Measurements from ENCODE around the gene SLC2A4.
A peak's percentile ranks its signal among the peaks of the same experiment; 100 is the strongest.

SLC2A4 gene

DNA sequence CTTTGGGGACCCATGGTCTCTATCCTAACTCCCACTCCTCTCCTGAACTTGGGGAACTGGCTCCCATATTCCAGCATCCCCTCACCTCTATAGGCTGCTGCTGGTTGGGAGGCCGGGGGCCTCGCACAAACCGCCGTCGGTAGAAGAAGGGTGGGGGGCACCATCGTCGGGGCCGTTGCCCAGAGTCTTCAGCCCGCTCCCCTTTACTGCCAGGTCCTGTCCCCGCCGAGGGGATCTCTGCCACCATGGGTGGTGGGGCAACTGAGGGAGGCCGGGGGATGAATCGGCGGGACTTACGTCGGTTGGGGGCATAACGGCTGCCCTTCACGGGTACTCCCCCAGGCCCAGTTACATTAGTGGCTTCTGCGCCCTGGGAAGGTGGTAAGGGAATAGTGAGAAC lies 8.6 kb downstream of the SLC2A4 start:
- H3K4me1 ChIP-seq (ENCODE audit: insufficient read depth, insufficient read length), result peaks cover 9% of the 10 kb centered on the region
- H3K27me3 ChIP-seq (ENCODE audit: insufficient read depth, insufficient read length), result no peaks in the 10 kb centered on the region
- no peak overlapping the region for H3K4me3 ChIP-seq (ENCODE audit: insufficient read length, low read depth)
- TF ChIP-seq SUZ12 (IDR thresholded peaks at IDR 0.05; ENCODE audit: extremely low read depth, insufficient read depth, insufficient read length) (no peak), YY1 (IDR thresholded peaks at IDR 0.05; ENCODE audit: insufficient read depth, insufficient read length) (no peak), ZNF274 (IDR thresholded peaks at IDR 0.05; ENCODE audit: low read depth, low read length) (no peak)
- DNase-seq (ENCODE audit: low read depth, low spot score), result no peak
- H3K9ac ChIP-seq (ENCODE audit: insufficient read length, low read depth), result no peak overlapping the region
- H3K9me3 ChIP-seq (ENCODE audit: insufficient read depth, low read length), result no peaks in the 10 kb centered on the region
- H3K36me3 ChIP-seq (ENCODE audit: insufficient read depth, insufficient read length, low read length), result no peaks in the 10 kb centered on the region

DNA sequence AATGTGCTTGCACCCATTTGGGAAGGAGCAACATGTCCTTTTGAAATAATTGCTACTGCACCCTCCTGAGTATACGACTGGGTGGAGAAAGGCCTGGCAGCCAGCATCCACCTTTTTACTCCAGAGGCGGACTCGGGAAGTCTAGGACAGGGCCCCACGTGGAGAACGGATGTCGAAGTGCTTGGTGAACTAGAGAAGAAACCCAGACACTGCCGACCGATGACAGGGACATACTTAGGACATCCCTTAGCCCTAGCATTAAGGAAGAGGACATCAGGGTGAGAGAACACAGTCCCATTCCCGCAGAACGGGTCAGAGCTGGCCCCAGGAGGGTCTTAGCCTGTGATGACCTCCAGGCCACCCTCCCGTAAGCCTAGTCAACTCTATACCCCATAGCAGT lies 9.2 kb downstream of the SLC2A4 start:
- Histone ChIP-seq H3K4me3 (ENCODE audit: insufficient read length, low read depth) (no peak overlapping the region), H3K9ac (ENCODE audit: insufficient read length, low read depth) (no peak overlapping the region), H3K27me3 (ENCODE audit: insufficient read depth, insufficient read length) (peaks cover 2% of the 10 kb centered on the region), H3K9me3 (ENCODE audit: insufficient read depth, low read length) (no peaks in the 10 kb centered on the region; the same call in 1 of the 2 replicates), H3K36me3 (ENCODE audit: insufficient read depth, insufficient read length, low read length) (no peaks in the 10 kb centered on the region), H3K4me1 (ENCODE audit: insufficient read depth, insufficient read length) (peaks cover 9% of the 10 kb centered on the region)
- TF ChIP-seq SUZ12 (IDR thresholded peaks at IDR 0.05; ENCODE audit: extremely low read depth, insufficient read depth, insufficient read length), result no peak
- no peak for TF ChIP-seq YY1 (IDR thresholded peaks at IDR 0.05; ENCODE audit: insufficient read depth, insufficient read length)
- no peak for TF ChIP-seq ZNF274 (IDR thresholded peaks at IDR 0.05; ENCODE audit: low read depth, low read length)
- DNase-seq (ENCODE audit: low read depth, low spot score), result no peak

DNA sequence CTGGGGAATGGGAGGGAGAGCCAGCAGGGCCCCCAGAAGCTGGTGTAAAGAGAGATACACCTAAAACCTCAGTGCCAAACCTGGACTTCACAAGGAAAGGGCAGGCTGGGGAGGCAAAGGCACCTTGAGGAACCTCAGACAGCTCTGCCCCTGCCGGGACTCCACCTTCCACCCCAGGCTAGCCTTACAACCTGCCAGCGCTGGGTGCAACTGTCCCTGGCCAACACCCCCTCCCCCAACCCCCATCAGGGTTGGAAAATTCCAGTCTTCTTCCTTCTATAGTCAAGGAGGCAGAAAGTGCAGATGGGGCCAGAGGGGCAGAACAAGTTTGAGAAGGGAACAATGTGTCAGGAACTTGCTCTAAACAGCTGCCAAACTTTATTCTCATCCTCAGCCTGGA lies 10.7 kb downstream of the SLC2A4 start:
- Histone ChIP-seq H3K9me3 (ENCODE audit: insufficient read depth, low read length) (no peaks in the 10 kb centered on the region; the same call in 1 of the 2 replicates), H3K9ac (ENCODE audit: insufficient read length, low read depth) (no peak overlapping the region), H3K27me3 (ENCODE audit: insufficient read depth, insufficient read length) (peaks cover 12% of the 10 kb centered on the region), H3K36me3 (ENCODE audit: insufficient read depth, insufficient read length, low read length) (no peaks in the 10 kb centered on the region), H3K4me1 (ENCODE audit: insufficient read depth, insufficient read length) (peaks cover 9% of the 10 kb centered on the region), H3K4me3 (ENCODE audit: insufficient read length, low read depth) (no peak overlapping the region)
- DNase-seq (ENCODE audit: low read depth, low spot score), result no peak
- no peak for TF ChIP-seq YY1 (IDR thresholded peaks at IDR 0.05; ENCODE audit: insufficient read depth, insufficient read length)
- TF ChIP-seq SUZ12 (IDR thresholded peaks at IDR 0.05; ENCODE audit: extremely low read depth, insufficient read depth, insufficient read length), result no peak
- TF ChIP-seq ZNF274 (IDR thresholded peaks at IDR 0.05; ENCODE audit: low read depth, low read length), result no peak

DNA sequence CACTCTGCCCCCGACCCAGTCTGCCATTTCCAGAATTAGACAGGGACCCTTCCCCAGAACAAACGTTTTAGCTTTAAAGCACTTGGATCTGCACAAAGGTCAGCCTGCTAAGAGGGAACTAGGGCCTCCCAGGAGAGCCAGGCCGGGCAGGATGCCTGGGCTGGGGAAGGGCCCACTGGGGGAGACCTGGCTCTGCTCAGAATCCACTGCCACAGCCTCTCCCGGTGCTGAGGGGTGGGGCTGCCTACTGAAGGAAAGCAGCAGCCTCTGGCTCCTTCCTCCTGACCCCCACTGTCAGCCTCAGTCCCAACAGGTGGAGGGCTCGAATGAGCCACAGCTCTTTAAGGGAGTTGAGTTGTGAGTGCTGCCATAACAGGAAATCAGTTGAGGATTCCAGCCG lies 11.2 kb downstream of the SLC2A4 start:
- Histone ChIP-seq H3K9ac (ENCODE audit: insufficient read length, low read depth) (no peak overlapping the region), H3K4me3 (ENCODE audit: insufficient read length, low read depth) (no peak overlapping the region), H3K36me3 (ENCODE audit: insufficient read depth, insufficient read length, low read length) (no peaks in the 10 kb centered on the region), H3K27me3 (ENCODE audit: insufficient read depth, insufficient read length) (peaks cover 12% of the 10 kb centered on the region), H3K4me1 (ENCODE audit: insufficient read depth, insufficient read length) (peaks cover 9% of the 10 kb centered on the region), H3K9me3 (ENCODE audit: insufficient read depth, low read length) (no peaks in the 10 kb centered on the region; the same call in 1 of the 2 replicates)
- no peak for DNase-seq (ENCODE audit: low read depth, low spot score)
- TF ChIP-seq YY1 (IDR thresholded peaks at IDR 0.05; ENCODE audit: insufficient read depth, insufficient read length) (no peak), ZNF274 (IDR thresholded peaks at IDR 0.05; ENCODE audit: low read depth, low read length) (no peak), SUZ12 (IDR thresholded peaks at IDR 0.05; ENCODE audit: extremely low read depth, insufficient read depth, insufficient read length) (no peak)

DNA sequence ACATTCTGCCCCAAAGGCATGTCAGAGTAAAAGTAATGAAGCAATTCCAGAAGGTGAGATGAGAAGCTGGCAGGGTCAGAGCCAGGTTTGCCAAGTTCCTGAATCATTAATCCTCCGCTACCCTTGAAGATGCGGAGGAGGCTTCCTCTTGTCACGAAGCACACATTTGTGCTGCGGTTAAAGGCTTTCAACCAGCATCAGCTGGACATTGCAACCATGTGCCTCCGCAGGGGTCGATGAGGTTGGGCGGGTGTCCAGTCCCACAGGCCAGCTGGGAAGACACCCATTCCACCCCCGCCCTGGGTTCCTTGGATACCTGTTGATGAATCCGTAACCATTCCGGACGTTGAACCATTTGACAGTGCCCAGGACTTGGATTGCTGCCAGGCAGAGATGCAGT lies 11.6 kb downstream of the SLC2A4 start:
- no peak for DNase-seq (ENCODE audit: low read depth, low spot score)

DNA sequence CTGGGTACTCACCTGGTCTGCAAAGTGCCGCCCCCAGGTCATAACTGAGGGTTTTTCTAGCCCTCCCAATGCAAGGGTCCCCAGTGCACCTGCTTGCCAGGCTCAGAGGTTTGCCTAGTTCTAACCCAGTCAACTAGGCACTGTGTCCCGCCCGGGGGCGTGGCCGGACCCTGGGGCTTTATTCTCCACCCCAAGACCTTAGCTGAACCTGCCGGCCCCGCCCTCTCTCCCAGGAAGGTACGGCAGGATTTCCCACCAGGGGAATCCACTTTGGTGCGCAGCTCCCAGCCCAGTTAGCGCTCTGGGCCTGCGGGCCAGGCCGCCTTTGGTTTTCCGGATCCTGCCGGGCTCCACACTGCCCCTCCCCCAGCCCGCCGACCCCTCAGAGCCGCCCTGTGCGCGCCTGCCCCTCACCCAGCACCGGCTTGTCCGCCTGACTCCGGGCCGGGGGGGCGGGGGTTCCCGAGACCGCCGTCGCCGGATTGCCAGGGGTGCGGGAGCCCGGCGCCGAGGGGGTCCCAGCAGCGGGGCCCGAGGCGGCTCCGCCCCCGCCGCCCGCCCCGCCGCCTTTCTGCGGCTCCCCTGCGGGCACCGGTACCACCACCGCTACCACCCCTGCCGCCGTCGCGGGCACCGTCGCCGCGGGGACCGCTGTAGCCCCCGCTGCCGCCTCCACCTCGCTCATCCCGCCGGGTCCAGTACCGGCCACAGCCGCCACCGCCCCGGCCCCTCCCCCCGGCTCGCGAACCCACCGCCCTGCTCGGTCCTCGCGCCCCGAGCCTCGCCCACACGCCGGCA lies 12.5 kb downstream of the SLC2A4 start:
- H3K9ac ChIP-seq (ENCODE audit: insufficient read length, low read depth), result peak overlapping the region; percentile 50
- no peak for DNase-seq (ENCODE audit: low read depth, low spot score)
- TF ChIP-seq SUZ12 (IDR thresholded peaks at IDR 0.05; ENCODE audit: extremely low read depth, insufficient read depth, insufficient read length) (no peak), ZNF274 (IDR thresholded peaks at IDR 0.05; ENCODE audit: low read depth, low read length) (no peak), YY1 (IDR thresholded peaks at IDR 0.05; ENCODE audit: insufficient read depth, insufficient read length) (no peak)
- no peaks in the 10 kb centered on the region; the same call in 1 of the 2 replicates for H3K9me3 ChIP-seq (ENCODE audit: insufficient read depth, low read length)
- H3K4me1 ChIP-seq (ENCODE audit: insufficient read depth, insufficient read length), result peaks cover 9% of the 10 kb centered on the region
- peaks cover 12% of the 10 kb centered on the region for H3K27me3 ChIP-seq (ENCODE audit: insufficient read depth, insufficient read length)
- no peaks in the 10 kb centered on the region for H3K36me3 ChIP-seq (ENCODE audit: insufficient read depth, insufficient read length, low read length)
- H3K4me3 ChIP-seq (ENCODE audit: insufficient read length, low read depth), result peak overlapping the region; percentile 15

More for the DNA sequence above, 11.6 kb downstream of the SLC2A4 start:
- Histone ChIP-seq H3K9ac (ENCODE audit: insufficient read length, low read depth) (no peak overlapping the region), H3K27me3 (ENCODE audit: insufficient read depth, insufficient read length) (peaks cover 12% of the 10 kb centered on the region), H3K4me1 (ENCODE audit: insufficient read depth, insufficient read length) (peaks cover 9% of the 10 kb centered on the region), H3K9me3 (ENCODE audit: insufficient read depth, low read length) (no peaks in the 10 kb centered on the region; the same call in 1 of the 2 replicates), H3K4me3 (ENCODE audit: insufficient read length, low read depth) (peak overlapping the region; percentile 1), H3K36me3 (ENCODE audit: insufficient read depth, insufficient read length, low read length) (no peaks in the 10 kb centered on the region)
- no peak for TF ChIP-seq SUZ12 (IDR thresholded peaks at IDR 0.05; ENCODE audit: extremely low read depth, insufficient read depth, insufficient read length)

DNA sequence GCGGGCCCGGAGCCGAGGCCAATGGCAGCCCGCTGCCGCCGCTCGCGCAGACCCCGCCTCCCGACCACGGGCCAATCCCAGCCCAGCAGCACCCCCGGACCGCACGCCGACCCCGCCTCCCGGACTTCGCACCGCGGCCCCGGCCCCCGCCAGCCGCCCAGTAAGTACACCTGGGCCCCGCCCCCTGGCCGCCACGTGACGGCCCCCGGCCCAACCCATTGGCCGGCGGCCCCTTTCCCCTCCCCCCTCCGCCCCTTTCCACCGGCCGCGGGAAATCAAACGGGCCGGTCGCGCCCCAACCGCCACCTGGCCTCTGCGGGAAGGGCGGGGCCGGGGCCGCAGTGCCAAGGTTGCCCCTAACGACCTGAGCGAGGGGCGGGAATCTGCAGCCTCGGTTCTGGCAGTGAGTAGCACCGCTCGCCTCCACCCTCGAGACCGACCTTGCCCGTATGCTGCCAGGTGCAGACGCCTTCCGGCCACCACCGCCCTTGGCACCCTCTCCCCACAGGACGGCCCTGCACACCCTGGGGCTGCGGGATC lies 13.2 kb downstream of the SLC2A4 start, which contains the start of gene YBX2:
Gene YBX2 (minus strand): TSS at position 26 of the 540 bp plus-strand sequence. CDS start 139 bp downstream, outside the sequence.
- peaks cover 9% of the 10 kb centered on the region for H3K4me1 ChIP-seq (ENCODE audit: insufficient read depth, insufficient read length)
- H3K9ac ChIP-seq (ENCODE audit: insufficient read length, low read depth), result peak within 1 kb of the TSS; percentile 50
- H3K27me3 ChIP-seq (ENCODE audit: insufficient read depth, insufficient read length), result peaks cover 12% of the 10 kb centered on the region
- no peaks in the 10 kb centered on the region for H3K36me3 ChIP-seq (ENCODE audit: insufficient read depth, insufficient read length, low read length)
- TF ChIP-seq YY1 (IDR thresholded peaks at IDR 0.05; ENCODE audit: insufficient read depth, insufficient read length) (no peak), SUZ12 (IDR thresholded peaks at IDR 0.05; ENCODE audit: extremely low read depth, insufficient read depth, insufficient read length) (no peak), ZNF274 (IDR thresholded peaks at IDR 0.05; ENCODE audit: low read depth, low read length) (no peak)
- H3K9me3 ChIP-seq (ENCODE audit: insufficient read depth, low read length), result no peaks in the 10 kb centered on the region; the same call in 1 of the 2 replicates
- peak; percentile 72 for DNase-seq (ENCODE audit: low read depth, low spot score)
- peak within 1 kb of the TSS; percentile 29 for H3K4me3 ChIP-seq (ENCODE audit: insufficient read length, low read depth)
